HG03135 (cell line): ENCODE data around the gene CYTH4.

Source experiments
- ATAC-seq: cut with Tn5 transposase; IDR thresholded peaks from one replicate; pipeline ENCODE4 v1.9.1; 2021; ENCODE audit warnings: mild to moderate bottlenecking, moderate library complexity; ENCODE audit not compliant: unreplicated experiment

CYTH4 gene

DNA sequence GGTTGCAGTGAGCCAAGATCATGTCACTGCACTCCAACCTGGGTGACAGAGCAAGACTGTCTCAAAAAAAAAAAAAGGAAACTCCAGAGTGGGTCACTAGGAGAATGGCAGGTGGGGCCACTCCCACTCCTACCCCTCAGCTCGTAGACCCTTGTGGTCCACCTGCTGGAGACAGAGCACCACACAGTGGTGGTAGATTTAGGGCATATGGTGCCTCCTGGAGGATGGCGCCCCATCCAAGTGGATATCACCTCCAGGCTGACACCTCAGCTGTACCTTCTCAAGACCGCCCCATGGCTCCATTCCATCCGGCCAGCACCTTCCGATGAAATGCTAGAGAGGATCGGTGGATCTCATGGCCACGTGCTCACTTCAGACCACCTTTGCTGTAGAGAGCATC is 6.2 kb downstream of the CYTH4 start:
- ATAC-seq: no peak

GRCh38 chr22:37289156-37289735 is 6.9 kb downstream of the CYTH4 start:
- no peak for ATAC-seq

GRCh38 chr22:37290737-37291136 is 8.4 kb downstream of the CYTH4 start:
- no peak for ATAC-seq

DNA sequence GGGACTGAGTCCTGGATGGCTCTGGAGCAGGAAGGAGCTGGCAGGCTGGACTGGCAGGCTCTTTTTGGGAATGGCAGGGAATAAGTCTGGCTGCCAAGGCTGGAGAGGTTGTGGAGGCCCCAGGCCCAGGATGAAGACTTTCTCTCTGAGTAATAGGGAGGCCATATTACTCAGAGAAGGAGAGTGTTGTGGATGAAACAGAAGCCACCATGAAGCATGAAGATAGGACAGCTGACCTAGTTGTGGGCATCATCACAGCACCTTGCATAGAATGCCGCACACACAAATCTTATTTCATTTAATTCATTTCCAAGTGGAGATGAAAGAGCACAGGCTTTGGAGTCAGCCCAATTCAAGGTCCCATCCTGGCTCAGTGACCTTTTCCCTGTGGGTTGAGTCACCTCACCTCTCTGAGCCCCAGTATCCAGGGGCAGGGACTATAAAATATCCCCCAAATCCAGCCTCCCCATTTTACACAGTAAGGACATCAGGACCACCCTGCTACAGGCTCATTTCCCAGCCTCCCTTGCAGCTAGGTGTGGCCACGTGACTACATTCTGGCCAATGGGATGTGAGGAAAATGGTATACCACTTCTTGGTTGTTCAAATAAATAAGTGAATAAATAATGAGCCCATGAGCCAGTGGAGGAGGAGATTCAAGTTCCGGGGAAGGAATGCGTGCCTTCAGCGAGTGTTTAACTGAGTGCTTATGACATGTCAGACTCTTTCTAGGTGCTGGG is 9.4 kb downstream of the CYTH4 start:
- no peak for ATAC-seq

GRCh38 chr22:37292641-37293040 is 10.3 kb downstream of the CYTH4 start:
- ATAC-seq: no peak

- ATAC-seq: no peak
Measured at GRCh38 chr22:37293172-37293571, 10.9 kb downstream of the CYTH4 start.

- no peak for ATAC-seq
Measured at GRCh38 chr22:37294747-37295146, 12.4 kb downstream of the CYTH4 start.

GRCh38 chr22:37295213-37295886 is 13.0 kb downstream of the CYTH4 start:
- no peak for ATAC-seq

DNA sequence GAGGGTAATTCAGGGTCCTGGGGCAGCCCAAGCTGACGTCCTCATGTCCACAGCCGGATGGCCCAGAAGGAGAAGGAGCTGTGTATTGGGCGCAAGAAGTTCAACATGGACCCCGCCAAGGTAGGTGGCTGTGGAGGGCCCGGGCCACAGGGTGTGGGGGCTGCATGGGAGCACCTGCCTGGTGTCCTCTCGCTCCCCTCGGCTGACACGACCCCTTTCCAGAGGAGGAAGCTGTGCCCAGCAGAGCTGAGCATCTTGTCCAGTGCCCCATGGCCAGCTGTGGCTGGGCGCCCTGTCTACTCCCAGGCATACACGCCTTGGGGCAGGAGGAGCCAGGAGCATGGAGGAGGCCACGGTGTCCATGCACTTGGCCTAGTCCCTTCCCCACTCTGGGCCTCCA is 13.6 kb downstream of the CYTH4 start:
- no peak for ATAC-seq

DNA sequence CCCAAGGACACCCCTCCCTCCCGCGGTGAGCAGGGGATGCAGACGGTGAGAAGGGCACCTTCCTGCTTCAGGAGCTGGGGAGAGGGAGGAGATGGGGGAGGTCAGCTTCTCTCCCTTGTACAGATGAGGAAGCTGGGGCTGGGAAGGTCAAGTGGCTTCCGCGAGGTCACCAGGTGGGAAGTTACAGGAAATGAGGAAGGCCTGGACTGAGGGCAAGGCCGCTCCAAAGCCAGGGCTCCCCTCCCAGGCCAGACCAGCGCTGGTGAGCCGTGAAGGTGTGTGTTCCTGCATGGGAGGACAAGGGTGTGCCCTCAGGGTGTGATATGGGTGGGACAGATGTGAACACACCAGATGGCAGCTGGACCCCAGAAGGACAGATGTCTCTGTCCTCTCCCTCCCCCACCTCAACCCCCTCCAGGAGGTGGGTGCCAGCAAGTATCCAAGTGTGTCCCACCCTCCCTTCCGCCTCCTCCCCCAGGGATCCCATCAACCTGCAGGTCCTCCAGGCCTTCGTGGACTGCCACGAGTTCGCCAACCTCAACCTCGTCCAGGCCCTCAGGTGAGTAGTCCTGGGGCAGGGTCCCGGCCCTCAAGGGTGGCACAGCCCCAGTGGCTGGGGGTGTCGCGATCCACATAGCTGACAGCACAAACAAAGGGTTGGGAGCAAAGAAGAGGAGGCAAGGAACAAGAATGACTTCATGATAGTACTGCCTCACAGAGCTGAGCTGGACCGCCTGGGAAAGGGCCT is 16.6 kb downstream of the CYTH4 start:
- no peak for ATAC-seq

DNA sequence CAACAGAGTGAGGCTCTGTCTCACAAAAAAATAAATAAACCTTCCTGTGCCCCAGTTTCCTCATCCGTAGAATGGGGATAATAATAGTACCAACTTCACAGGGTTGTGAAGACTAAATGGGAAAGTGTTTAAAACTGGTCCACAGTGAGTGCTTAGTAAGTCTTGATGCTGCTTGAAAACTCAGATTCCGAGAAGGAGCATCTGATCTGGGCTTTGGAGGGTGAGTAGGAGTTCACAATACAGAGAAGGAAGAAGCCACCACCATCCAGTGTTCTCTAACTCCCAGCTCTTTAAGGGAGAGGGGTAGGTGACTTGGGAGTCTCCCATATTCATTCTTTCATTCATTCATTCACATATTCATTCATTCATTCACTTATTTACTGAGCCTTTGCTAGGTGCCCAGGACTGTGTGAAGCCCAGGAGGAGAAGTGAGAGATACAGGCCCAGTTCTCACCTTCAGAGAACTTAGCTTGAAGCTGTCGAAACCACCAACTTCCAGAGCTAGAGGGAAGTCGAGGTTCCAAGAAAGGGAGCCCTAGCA is 17.7 kb downstream of the CYTH4 start:
- ATAC-seq: no peak

- ATAC-seq: no peak
Measured at GRCh38 chr22:37300551-37301017, 18.3 kb downstream of the CYTH4 start.

- no peak for ATAC-seq
Measured at GRCh38 chr22:37301144-37301830, 19.0 kb downstream of the CYTH4 start.

- ATAC-seq: no peak
Measured at GRCh38 chr22:37302674-37303555, 20.6 kb downstream of the CYTH4 start.

- ATAC-seq: no peak
Measured at GRCh38 chr22:37303821-37304274, 21.5 kb downstream of the CYTH4 start.

DNA sequence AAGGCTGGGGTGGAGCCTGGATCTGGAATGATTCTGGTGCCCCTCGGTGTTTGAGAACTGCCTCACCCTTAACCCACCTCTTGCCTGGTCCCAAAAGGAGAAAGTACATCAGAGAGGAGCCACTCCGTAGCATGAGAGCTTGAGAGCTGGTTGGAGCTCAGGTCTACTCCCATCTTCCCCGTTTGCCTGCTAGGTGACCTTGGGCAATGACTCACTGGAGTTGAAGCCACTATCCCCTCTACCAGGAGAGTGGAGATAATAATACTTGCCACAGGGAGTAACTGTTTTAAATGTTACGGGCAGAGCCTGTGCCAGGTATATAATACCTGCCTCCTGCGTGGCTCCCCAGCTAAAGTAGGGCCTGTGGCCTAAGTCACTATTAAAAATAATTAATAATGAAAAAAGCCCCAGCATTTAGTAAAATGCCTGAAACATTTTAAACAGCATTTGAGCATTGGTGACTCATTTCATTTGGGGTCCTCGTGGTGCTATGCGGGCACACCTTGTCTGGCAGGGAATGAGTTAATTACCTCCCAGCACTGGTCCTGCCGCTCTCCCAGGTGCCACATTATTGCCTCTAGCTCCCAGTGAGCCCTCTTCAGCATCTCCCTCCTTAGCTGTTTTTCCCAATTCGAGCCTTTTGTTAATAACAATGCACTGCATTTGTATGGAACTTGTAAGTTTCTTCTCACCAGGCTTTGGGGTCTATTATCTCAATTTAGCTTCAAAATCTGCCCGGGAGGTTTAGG is 22.5 kb downstream of the CYTH4 start:
- ATAC-seq: no peak

GRCh38 chr22:37305887-37306286 is 23.6 kb downstream of the CYTH4 start:
- no peak for ATAC-seq

GRCh38 chr22:37306494-37306829 is 24.2 kb downstream of the CYTH4 start:
- ATAC-seq: no peak
